Adrenal gland (tissue), 12 donors: ENCODE data around the gene FNIP2. TPM values are rescaled to one million over a fixed set of nuclear protein-coding genes. Genes with fewer than 3 reads are reported as not detected.
"Not testable (repeated sequence)": the region's sequence is repeated elsewhere in the genome, so short reads cannot be mapped to it uniquely, and the experiment has no call there.

Source experiments
- DNase-seq, 7 donors: peaks; one replicate each; pipeline ENCODE4 v3.0.0-alpha.2; 2019 to 2020
- H3K27ac ChIP-seq, 5 donors: fragments of 200-600 bp; sonication (generic) in 4 of 5; 1 replicate in 3 of 5; 2 replicates in 2 of 5; pipeline versions ENCODE4 v1.5.1 to v1.8.0; 2016 to 2020; ENCODE audit warnings: mild to moderate bottlenecking in 1 of 5
- H3K27me3 ChIP-seq: fragments of 200-600 bp; 2 replicates; pipeline ENCODE4 v1.8.0; 2021
- H3K36me3 ChIP-seq, 2 donors: fragments of 200-600 bp; replicated peaks in 1 of 2; 1 replicate in 1 of 2; 2 replicates in 1 of 2; pipeline versions ENCODE4 v1.5.1 to v1.8.0; 2018 to 2022
- H3K4me1 ChIP-seq, 2 donors: fragments of 200-600 bp; replicated peaks in 1 of 2; 1 replicate in 1 of 2; 2 replicates in 1 of 2; pipeline versions ENCODE4 v1.5.1 to v1.8.0; 2018 to 2021
- H3K4me3 ChIP-seq, 4 donors: fragments of 200-600 bp; sonication (generic) in 3 of 4; one replicate each; pipeline ENCODE4 v1.5.1; 2016 to 2018
- H3K9me3 ChIP-seq, 3 donors: fragments of 200-600 bp; sonication (generic) in 1 of 3; replicated peaks in 1 of 3; 1 replicate in 2 of 3; 2 replicates in 1 of 3; pipeline versions ENCODE4 v1.5.1 to v1.8.0; 2016 to 2021
- POLR2A ChIP-seq, 2 donors: fragments of 450-650 bp; IDR thresholded peaks; one replicate each; pipeline ENCODE4 v1.6.1; 2017; ENCODE audit warnings: antibody characterized with exemption in 2 of 2, mild to moderate bottlenecking in 2 of 2, moderate library complexity in 1 of 2
- whole genome bisulfite sequencing, 4 donors: extraction: QIAGEN DNeasy Blood & Tissue Kit in 2 of 4; methylation state at CpG; one replicate each; pipeline versions ENCODE4 v1.1.5 to v1.1.7; 2013 to 2017; 5-methylcytosine and 5-hydroxymethylcytosine counted together
- intact Hi-C, 2 donors: fragments of 100-400 bp; cut with DNase I; formaldehyde crosslinking; loops; one replicate each; pipeline versions ENCODE4 v1.14.1 to v1.15.0; 2022 to 2023
- polyA plus RNA-seq, 3 donors: library from polyadenylated mRNA; stranded (reverse); fragments of 200-250 nt in 2 of 3; fragments of 350-450 nt in 1 of 3; fragmentation: Illumina TruSeq in 1 of 3; extraction: RNeasy Lipid Tissue Mini Kit (QIAGEN cat#74804) in 1 of 3; gene quantifications; one replicate each; pipeline ENCODE4 v1.2.3, GENCODE V29; 2013 to 2014
- total RNA-seq, 9 donors: library from RNA; depleted of rRNA in 4 of 9; stranded (reverse); fragments of >200 nt in 4 of 9; fragments of 120-200 nt in 1 of 9; fragmentation: NEBNext Ultra II Directional in 1 of 9; extraction: Animal tissue kit (Norgen Biotek cat#: 25700) in 1 of 9; gene quantifications; one replicate each; pipeline versions ENCODE4 v1.1.0 to v1.2.4, GENCODE V29; 2013 to 2023
- TF ChIP-seq, protein P1 (sequence below), 6 experiments: fragments of 450-650 bp in 4 of 6; fragments of 200-600 bp in 2 of 6; sonication (generic) in 1 of 6; IDR thresholded peaks; 1 replicate in 5 of 6; 2 replicates in 1 of 6; pipeline versions ENCODE4 v1.5.1 to v1.8.0; 2016 to 2021; ENCODE audit warnings: antibody characterized with exemption in 6 of 6, mild to moderate bottlenecking in 2 of 6, moderate library complexity in 1 of 6
- donor health status: healthy with polysubstance abuse.
- donor health status: Bipolar disorder and iron deficiency.
- donor health status: DM: yes; HTN: yes; CAD: no.
- donor health status: DM: no; HTN: no; CAD: no.
- donor health status: DM: no; HTN: no; CAD: no.
- donor health status: DM: yes; HTN: yes; CAD: no.

Gene FNIP2
- total and polyA plus RNA-seq, 12 donors: 3.5 to 39.4 (median 27.1) TPM

DNA sequence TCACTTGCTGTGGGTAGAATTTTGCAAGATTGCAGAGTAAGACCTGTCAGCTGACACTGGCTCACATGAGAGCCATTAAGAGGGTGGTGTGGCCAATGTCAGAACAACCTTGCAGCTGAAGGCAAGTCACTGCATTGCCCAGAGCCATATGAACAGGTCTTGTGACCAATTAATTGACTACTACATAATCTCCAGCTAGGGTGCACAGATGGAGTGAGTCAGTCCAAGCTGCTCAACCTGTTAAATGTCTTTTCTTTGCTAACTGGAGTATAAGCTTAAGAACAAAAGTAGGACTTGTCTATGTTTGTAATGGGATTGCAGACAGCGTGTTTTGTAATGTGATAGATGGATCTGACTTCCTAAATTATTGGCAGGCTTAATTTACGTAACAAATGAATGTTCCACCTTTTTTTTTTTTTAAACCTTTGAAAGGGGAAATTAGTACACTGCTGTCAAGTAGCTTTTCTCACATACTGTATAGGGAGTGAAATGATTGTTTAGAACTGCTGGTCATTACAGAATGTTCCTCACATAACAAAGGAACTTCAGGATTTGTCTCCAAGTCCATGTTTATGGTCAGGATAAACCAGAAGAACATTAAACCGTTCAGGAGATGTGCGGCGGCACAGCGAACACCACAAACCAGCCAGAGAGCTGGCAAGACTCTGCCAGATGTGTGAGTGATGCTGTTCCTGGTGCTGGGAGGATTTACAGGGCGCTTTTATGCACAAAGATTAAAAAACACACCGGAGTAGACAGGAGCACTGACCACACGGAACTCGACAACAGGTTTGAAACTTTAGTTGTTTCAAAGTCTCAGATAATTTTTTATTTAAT, 37.0 kb downstream of the FNIP2 start:
- intact Hi-C loops: no loop called here
- Histone ChIP-seq H3K4me1 (peaks cover 10 to 45% of the 10 kb centered on the region in 2 donors), H3K4me3 (no peak overlapping the region), H3K36me3 (no peaks in the 10 kb centered on the region), H3K27me3 (no peaks in the 10 kb centered on the region), H3K27ac (peak overlapping the region in 2 of 5 donors; percentile 9 to 54), H3K9me3 (no peaks in the 10 kb centered on the region)
- TF ChIP-seq POLR2A (IDR thresholded peaks at IDR 0.05): no peak
- TF ChIP-seq, protein P1, sequence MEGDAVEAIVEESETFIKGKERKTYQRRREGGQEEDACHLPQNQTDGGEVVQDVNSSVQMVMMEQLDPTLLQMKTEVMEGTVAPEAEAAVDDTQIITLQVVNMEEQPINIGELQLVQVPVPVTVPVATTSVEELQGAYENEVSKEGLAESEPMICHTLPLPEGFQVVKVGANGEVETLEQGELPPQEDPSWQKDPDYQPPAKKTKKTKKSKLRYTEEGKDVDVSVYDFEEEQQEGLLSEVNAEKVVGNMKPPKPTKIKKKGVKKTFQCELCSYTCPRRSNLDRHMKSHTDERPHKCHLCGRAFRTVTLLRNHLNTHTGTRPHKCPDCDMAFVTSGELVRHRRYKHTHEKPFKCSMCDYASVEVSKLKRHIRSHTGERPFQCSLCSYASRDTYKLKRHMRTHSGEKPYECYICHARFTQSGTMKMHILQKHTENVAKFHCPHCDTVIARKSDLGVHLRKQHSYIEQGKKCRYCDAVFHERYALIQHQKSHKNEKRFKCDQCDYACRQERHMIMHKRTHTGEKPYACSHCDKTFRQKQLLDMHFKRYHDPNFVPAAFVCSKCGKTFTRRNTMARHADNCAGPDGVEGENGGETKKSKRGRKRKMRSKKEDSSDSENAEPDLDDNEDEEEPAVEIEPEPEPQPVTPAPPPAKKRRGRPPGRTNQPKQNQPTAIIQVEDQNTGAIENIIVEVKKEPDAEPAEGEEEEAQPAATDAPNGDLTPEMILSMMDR (IDR thresholded peaks at IDR 0.05): no peak
- WGBS, 4 donors: 84 to 89% (median 87%) methylated on average over 10 of the region's 10 CpGs
- peak in 3 of 7 donors; percentile 24 to 40 (median 33) for DNase-seq

GRCh38 chr4:158807691-158808090, 38.9 kb downstream of the FNIP2 start:
- H3K27me3 ChIP-seq: no peaks in the 10 kb centered on the region
- DNase-seq: no peak
- peaks cover 15 to 64% of the 10 kb centered on the region in 2 donors for H3K4me1 ChIP-seq
- H3K36me3 ChIP-seq: no peaks in the 10 kb centered on the region
- peak overlapping the region in 1 of 5 donors; percentile 2 for H3K27ac ChIP-seq
- H3K9me3 ChIP-seq: no peaks in the 10 kb centered on the region
- 30 to 59% (median 49%) methylated on average over 3 of the region's 3 CpGs for WGBS, 4 donors
- intact Hi-C loops: no loop called here
- TF ChIP-seq POLR2A (IDR thresholded peaks at IDR 0.05): no peak
- TF ChIP-seq, protein P1 (IDR thresholded peaks at IDR 0.05): no peak
- H3K4me3 ChIP-seq: no peak overlapping the region

DNA sequence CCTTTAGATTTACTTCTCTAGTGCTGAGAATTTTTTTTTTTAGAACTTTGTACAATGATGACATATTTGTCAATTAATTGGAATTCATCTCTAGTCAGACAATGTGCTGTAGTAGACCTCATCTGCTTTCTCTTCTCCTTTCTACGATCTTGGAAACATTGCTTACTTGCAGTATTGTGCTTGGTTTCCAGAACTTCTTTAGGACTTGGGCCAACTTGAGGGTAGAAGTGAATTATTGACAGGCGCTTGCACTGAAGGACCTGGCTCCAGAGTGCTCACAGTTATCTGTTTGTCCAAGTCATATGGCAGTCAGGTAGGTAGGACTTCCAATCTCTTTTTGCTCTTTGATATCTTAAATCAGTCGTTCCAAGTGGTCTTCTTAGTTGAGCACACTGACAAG, 39.6 kb downstream of the FNIP2 start:
- Histone ChIP-seq H3K4me3 (no peak overlapping the region), H3K27me3 (no peaks in the 10 kb centered on the region), H3K36me3 (no peaks in the 10 kb centered on the region), H3K4me1 (peaks cover 15 to 66% of the 10 kb centered on the region in 2 donors), H3K9me3 (no peaks in the 10 kb centered on the region), H3K27ac (peak overlapping the region in 1 of 5 donors; percentile 81)
- DNase-seq: no peak
- 68 to 87% (median 79%) methylated on average over 3 of the region's 3 CpGs for WGBS, 4 donors
- no peak for TF ChIP-seq POLR2A (IDR thresholded peaks at IDR 0.05)
- TF ChIP-seq, protein P1 (IDR thresholded peaks at IDR 0.05): no peak
- intact Hi-C loops: no loop called here

DNA sequence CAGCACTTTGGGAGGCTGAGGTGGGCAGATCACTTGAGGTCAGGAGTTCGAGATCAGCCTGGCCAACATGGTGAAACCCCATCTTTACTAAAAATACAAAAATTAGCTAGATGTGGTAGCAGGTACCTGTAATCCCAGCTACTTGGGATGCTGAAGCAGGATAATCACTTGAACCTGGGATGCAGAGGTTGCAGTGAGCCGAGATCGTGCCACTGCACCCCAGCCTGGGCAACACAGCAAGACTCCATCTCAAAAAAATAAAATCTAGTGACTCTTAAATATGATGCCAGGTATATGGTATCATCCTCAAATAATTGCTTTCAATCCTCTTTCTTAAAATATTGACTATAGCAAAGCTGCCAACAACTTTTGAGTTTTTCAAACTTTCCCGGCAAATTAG, 40.4 kb downstream of the FNIP2 start:
- Histone ChIP-seq H3K4me1 (peaks cover 15 to 68% of the 10 kb centered on the region in 2 donors), H3K27ac (peak overlapping the region in 2 of 5 donors; percentile 81 to 87)
- DNase-seq, H3K27me3 ChIP-seq, H3K4me3 ChIP-seq, H3K36me3 ChIP-seq, H3K9me3 ChIP-seq, intact Hi-C loops: not testable (repeated sequence)
- WGBS, 4 donors: 84 to 95% (median 93%) methylated on average over 4 of the region's 4 CpGs
